Measurements from ENCODE around the gene RAB3GAP1. TPM values are rescaled to one million over a fixed set of nuclear protein-coding genes. Genes with fewer than 3 reads are reported as not detected.

Gene RAB3GAP1
- polyA plus RNA-seq, 1 of the 3 experiments (the other 2 are of a cell fraction), result 10.9 TPM

DNA sequence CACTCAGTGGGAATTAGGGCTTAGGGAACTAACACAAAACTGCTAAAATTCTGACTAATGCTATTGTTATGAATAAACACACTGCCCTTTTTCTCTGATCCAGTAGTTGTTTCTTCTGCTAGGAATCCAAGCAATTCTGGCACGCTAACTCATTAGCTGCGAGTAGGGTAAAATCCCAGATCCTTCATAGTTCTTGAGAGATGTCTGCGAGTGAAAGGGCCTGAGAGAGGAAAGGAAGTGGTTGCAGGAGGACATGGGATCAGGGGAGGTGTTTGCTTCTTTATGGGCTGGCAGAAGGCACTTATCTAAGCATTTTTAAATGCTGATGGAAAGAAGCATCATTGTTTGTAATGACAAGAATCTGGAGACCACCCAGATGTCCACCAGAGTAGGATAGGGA, 14.3 kb upstream of the RAB3GAP1 start:
- WGBS (ENCODE audit: low lambda C conversion rate), result 77% methylated on average over 3 of the region's 3 CpGs
- Histone ChIP-seq H3K4me3 (ENCODE audit: low read depth in 2 of 2, low read length in 1 of 2) (no peak overlapping the region), H3K36me3 (replicated peaks in 1 of 2; ENCODE audit: control insufficient read depth in 1 of 2, insufficient read depth in 2 of 2, low read length in 1 of 2) (no peaks in the 10 kb centered on the region), H3F3A (replicated peaks; ENCODE audit: insufficient read depth) (no peaks in the 10 kb centered on the region), H3K9me2 (no peaks in the 10 kb centered on the region), H3K9ac (no peak overlapping the region), H2AFZ (ENCODE audit: low read depth) (no peak overlapping the region), H3K27ac (ENCODE audit: low read depth in 2 of 2, low read length in 1 of 2) (no peak overlapping the region), H3K4me2 (no peak overlapping the region), H3K79me2 (ENCODE audit: insufficient read depth) (no peaks in the 10 kb centered on the region), H3K27me3 (ENCODE audit: insufficient read depth) (no peaks in the 10 kb centered on the region), H4K20me1 (ENCODE audit: insufficient read depth) (no peaks in the 10 kb centered on the region), H3K9me3 (no peaks in the 10 kb centered on the region), H3K4me1 (ENCODE audit: control insufficient read depth in 1 of 2, insufficient read depth in 2 of 2, low read depth in 1 of 2, low read length in 1 of 2) (no peaks in the 10 kb centered on the region)
- CTCF ChIA-PET, result no interaction called here
- no peak for DNase-seq
- POLR2A ChIA-PET, result no interaction called here
- no peak for TF ChIP-seq TAF1 (IDR thresholded peaks at IDR 0.05; ENCODE audit: borderline replicate concordance, low read depth, low read length)

DNA sequence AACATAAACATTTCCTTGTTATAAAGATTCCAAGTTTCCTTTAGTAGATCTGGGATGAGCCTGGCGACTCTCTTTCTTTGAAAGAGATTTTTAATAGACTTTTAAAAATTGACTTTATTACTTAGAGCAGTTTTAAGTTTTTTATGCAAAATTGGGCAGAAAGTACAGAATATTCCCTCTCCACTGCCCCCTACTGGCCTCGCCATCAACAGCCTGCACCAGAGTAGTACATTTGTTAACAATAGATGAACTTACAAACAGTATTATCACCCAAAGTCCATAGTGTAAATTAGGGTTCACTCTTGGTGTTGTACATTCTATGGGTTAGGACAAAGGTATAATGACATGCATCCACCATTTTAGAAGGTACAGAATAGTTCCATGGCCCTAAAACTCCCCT, 8.7 kb upstream of the RAB3GAP1 start:
- Histone ChIP-seq H4K20me1 (ENCODE audit: insufficient read depth) (no peaks in the 10 kb centered on the region), H2AFZ (ENCODE audit: low read depth) (no peak overlapping the region), H3K27me3 (ENCODE audit: insufficient read depth) (no peaks in the 10 kb centered on the region), H3K36me3 (replicated peaks in 1 of 2; ENCODE audit: control insufficient read depth in 1 of 2, insufficient read depth in 2 of 2, low read length in 1 of 2) (no peaks in the 10 kb centered on the region), H3K4me2 (no peak overlapping the region), H3K9me3 (no peaks in the 10 kb centered on the region), H3K79me2 (ENCODE audit: insufficient read depth) (no peaks in the 10 kb centered on the region), H3F3A (replicated peaks; ENCODE audit: insufficient read depth) (no peaks in the 10 kb centered on the region), H3K27ac (ENCODE audit: low read depth in 2 of 2, low read length in 1 of 2) (no peak overlapping the region), H3K9me2 (no peaks in the 10 kb centered on the region), H3K9ac (no peak overlapping the region), H3K4me1 (ENCODE audit: control insufficient read depth in 1 of 2, insufficient read depth in 2 of 2, low read depth in 1 of 2, low read length in 1 of 2) (no peaks in the 10 kb centered on the region), H3K4me3 (ENCODE audit: low read depth in 2 of 2, low read length in 1 of 2) (0 out of 4 replicates have a peak overlapping the region, but pooled peaks of 1 of the 2 experiments have one; percentile 0)
- ChIA-PET POLR2A (no interaction called here), CTCF (interaction anchor here (0.9 to 1.0 kb wide), 2 partner anchors 39 to 54 kb away, joined by 4 read pairs; no protein-coding TSS in a partner anchor)
- WGBS (ENCODE audit: low lambda C conversion rate), result 50% methylated on average over 2 of the region's 2 CpGs
- TF ChIP-seq, protein P1, sequence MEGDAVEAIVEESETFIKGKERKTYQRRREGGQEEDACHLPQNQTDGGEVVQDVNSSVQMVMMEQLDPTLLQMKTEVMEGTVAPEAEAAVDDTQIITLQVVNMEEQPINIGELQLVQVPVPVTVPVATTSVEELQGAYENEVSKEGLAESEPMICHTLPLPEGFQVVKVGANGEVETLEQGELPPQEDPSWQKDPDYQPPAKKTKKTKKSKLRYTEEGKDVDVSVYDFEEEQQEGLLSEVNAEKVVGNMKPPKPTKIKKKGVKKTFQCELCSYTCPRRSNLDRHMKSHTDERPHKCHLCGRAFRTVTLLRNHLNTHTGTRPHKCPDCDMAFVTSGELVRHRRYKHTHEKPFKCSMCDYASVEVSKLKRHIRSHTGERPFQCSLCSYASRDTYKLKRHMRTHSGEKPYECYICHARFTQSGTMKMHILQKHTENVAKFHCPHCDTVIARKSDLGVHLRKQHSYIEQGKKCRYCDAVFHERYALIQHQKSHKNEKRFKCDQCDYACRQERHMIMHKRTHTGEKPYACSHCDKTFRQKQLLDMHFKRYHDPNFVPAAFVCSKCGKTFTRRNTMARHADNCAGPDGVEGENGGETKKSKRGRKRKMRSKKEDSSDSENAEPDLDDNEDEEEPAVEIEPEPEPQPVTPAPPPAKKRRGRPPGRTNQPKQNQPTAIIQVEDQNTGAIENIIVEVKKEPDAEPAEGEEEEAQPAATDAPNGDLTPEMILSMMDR (IDR thresholded peaks at IDR 0.05), result peak; percentile 59
- no peak for TF ChIP-seq TEAD4 (IDR thresholded peaks at IDR 0.05; ENCODE audit: borderline replicate concordance, insufficient read depth)
- no peak for DNase-seq

DNA sequence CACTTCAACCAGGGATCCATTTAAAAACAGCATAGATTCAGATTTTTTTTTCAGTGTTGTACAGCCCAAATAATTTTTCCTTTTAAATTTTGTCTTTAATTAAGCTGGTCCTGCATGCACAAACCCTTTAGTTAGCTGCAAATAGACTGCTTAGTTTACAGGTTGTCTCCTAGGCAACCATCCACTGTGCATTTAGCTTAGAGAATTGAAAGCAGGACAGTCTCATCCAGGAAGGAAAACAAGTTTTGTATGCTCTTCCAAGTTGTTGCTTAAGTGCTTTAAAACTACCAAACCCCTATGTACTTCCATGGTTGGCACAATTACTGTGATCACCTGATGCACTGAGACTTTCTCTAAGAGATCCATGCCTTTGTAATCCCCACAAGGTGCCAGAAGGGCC, 4.8 kb upstream of the RAB3GAP1 start, which contains the start of gene MAP3K19:
Gene MAP3K19 (minus strand): TSS at position 148 of the 400 bp plus-strand sequence. CDS start 22,800 bp downstream, outside the sequence.
- H3K27me3 ChIP-seq (ENCODE audit: insufficient read depth), result no peaks in the 10 kb centered on the region
- no peak within 1 kb of the TSS for H3K4me2 ChIP-seq
- no peaks in the 10 kb centered on the region for H3K9me3 ChIP-seq
- no peak within 1 kb of the TSS for H2AFZ ChIP-seq (ENCODE audit: low read depth)
- CTCF ChIA-PET, result interaction anchor here (2.3 kb wide), 1 partner anchor 43 kb away, joined by 7 read pairs; no protein-coding TSS in a partner anchor
- H3K9ac ChIP-seq, result no peak within 1 kb of the TSS
- H3K27ac ChIP-seq (ENCODE audit: low read depth in 2 of 2, low read length in 1 of 2), result no peak within 1 kb of the TSS
- no peak within 1 kb of the TSS for H3K4me3 ChIP-seq (ENCODE audit: low read depth in 2 of 2, low read length in 1 of 2)
- POLR2A ChIA-PET, result no interaction called here
- no peaks in the 10 kb centered on the region for H3K4me1 ChIP-seq (ENCODE audit: control insufficient read depth in 1 of 2, insufficient read depth in 2 of 2, low read depth in 1 of 2, low read length in 1 of 2)
- H4K20me1 ChIP-seq (ENCODE audit: insufficient read depth), result no peaks in the 10 kb centered on the region
- no peaks in the 10 kb centered on the region for H3K9me2 ChIP-seq
- H3K79me2 ChIP-seq (ENCODE audit: insufficient read depth), result peaks cover 6% of the 10 kb centered on the region; the same call in 1 of the 2 replicates
- DNase-seq, result no peak
- H3K36me3 ChIP-seq (replicated peaks in 1 of 2; ENCODE audit: control insufficient read depth in 1 of 2, insufficient read depth in 2 of 2, low read length in 1 of 2), result no peaks in the 10 kb centered on the region
- H3F3A ChIP-seq (replicated peaks; ENCODE audit: insufficient read depth), result no peaks in the 10 kb centered on the region
- TF ChIP-seq, protein P2, sequence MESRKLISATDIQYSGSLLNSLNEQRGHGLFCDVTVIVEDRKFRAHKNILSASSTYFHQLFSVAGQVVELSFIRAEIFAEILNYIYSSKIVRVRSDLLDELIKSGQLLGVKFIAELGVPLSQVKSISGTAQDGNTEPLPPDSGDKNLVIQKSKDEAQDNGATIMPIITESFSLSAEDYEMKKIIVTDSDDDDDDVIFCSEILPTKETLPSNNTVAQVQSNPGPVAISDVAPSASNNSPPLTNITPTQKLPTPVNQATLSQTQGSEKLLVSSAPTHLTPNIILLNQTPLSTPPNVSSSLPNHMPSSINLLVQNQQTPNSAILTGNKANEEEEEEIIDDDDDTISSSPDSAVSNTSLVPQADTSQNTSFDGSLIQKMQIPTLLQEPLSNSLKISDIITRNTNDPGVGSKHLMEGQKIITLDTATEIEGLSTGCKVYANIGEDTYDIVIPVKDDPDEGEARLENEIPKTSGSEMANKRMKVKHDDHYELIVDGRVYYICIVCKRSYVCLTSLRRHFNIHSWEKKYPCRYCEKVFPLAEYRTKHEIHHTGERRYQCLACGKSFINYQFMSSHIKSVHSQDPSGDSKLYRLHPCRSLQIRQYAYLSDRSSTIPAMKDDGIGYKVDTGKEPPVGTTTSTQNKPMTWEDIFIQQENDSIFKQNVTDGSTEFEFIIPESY (IDR thresholded peaks at IDR 0.05; ENCODE audit: borderline replicate concordance, low read depth), result no peak
- no peak for TF ChIP-seq NRF1 (IDR thresholded peaks at IDR 0.05; ENCODE audit: low read depth, low read length)
- TF ChIP-seq POLR2AphosphoS5 (IDR thresholded peaks at IDR 0.05; ENCODE audit: low read depth, low read length), result no peak
- TF ChIP-seq, protein P1 (IDR thresholded peaks at IDR 0.05), result no peak
- TF ChIP-seq SIN3A (IDR thresholded peaks at IDR 0.05; ENCODE audit: borderline replicate concordance, low read depth, low read length), result no peak
- TF ChIP-seq YY1 (IDR thresholded peaks at IDR 0.05; ENCODE audit: low read depth), result no peak
- no peak for TF ChIP-seq FOXJ3 (CRISPR knock-in tag; IDR thresholded peaks at IDR 0.05)
- TF ChIP-seq CHD2 (IDR thresholded peaks at IDR 0.05; ENCODE audit: low read length, partially characterized antibody), result no peak
- TF ChIP-seq JUND (IDR thresholded peaks at IDR 0.05), result no peak
- TF ChIP-seq RFX5 (IDR thresholded peaks at IDR 0.05; ENCODE audit: low read length), result no peak
- no peak for TF ChIP-seq ELF1 (IDR thresholded peaks at IDR 0.05)
- no peak for TF ChIP-seq SMC3 (IDR thresholded peaks at IDR 0.05; ENCODE audit: low read depth, low read length)
- TF ChIP-seq RCOR1 (IDR thresholded peaks at IDR 0.05; ENCODE audit: low read length), result no peak
- no peak for TF ChIP-seq FOSL2 (IDR thresholded peaks at IDR 0.05; ENCODE audit: borderline replicate concordance, low read depth)
- TF ChIP-seq GABPA (IDR thresholded peaks at IDR 0.05; ENCODE audit: low read depth), result no peak
- TF ChIP-seq, protein P3, sequence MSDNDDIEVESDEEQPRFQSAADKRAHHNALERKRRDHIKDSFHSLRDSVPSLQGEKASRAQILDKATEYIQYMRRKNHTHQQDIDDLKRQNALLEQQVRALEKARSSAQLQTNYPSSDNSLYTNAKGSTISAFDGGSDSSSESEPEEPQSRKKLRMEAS (IDR thresholded peaks at IDR 0.05; ENCODE audit: low read depth), result no peak

Data from SK-N-SH (cell line).